HG03457 (cell line): Measurements from ENCODE around the gene NFS1.

Source experiments
- ATAC-seq: cut with Tn5 transposase; IDR thresholded peaks from one replicate; pipeline ENCODE4 v1.9.1; 2021; ENCODE audit warnings: moderate number of reproducible peaks; ENCODE audit not compliant: unreplicated experiment

Gene NFS1

GRCh38 chr20:35644806-35645205, 54.3 kb downstream of the NFS1 start:
- no peak for ATAC-seq

- ATAC-seq = no peak
Measured at GRCh38 chr20:35643045-35643444, 56.1 kb downstream of the NFS1 start.

GRCh38 chr20:35641743-35642142, 57.4 kb downstream of the NFS1 start:
- no peak for ATAC-seq

- no peak for ATAC-seq
Measured at GRCh38 chr20:35640724-35641123, 58.4 kb downstream of the NFS1 start.

GRCh38 chr20:35638751-35639150, 60.4 kb downstream of the NFS1 start:
- no peak for ATAC-seq

- no peak for ATAC-seq
Measured at GRCh38 chr20:35637276-35637675, 61.9 kb downstream of the NFS1 start.

GRCh38 chr20:35636095-35636494, 63.1 kb downstream of the NFS1 start:
- ATAC-seq = no peak

GRCh38 chr20:35635652-35636051, 63.5 kb downstream of the NFS1 start:
- ATAC-seq = no peak

GRCh38 chr20:35632539-35633115, 66.5 kb downstream of the NFS1 start:
- no peak for ATAC-seq

- ATAC-seq = no peak
Measured at GRCh38 chr20:35630636-35631035, 68.5 kb downstream of the NFS1 start.

GRCh38 chr20:35629427-35630145, 69.6 kb downstream of the NFS1 start:
- ATAC-seq = no peak

- no peak for ATAC-seq
Measured at GRCh38 chr20:35627121-35627520, 72.0 kb downstream of the NFS1 start.

GRCh38 chr20:35626386-35627001, 72.7 kb downstream of the NFS1 start:
- no peak for ATAC-seq

- ATAC-seq = no peak
Measured at GRCh38 chr20:35625584-35626385, 73.4 kb downstream of the NFS1 start.

GRCh38 chr20:35621560-35621946, 77.6 kb downstream of the NFS1 start:
- no peak for ATAC-seq

- ATAC-seq = no peak
Measured at GRCh38 chr20:35620818-35621559, 78.2 kb downstream of the NFS1 start.

GRCh38 chr20:35619196-35620095, 79.7 kb downstream of the NFS1 start:
- ATAC-seq = peak; percentile 28

- ATAC-seq = no peak
Measured at GRCh38 chr20:35618263-35619131, 80.7 kb downstream of the NFS1 start.
